ENCODE data around the gene FHIT. TPM values are rescaled to one million over a fixed set of nuclear protein-coding genes. Genes with fewer than 3 reads are reported as not detected.

FHIT gene
- total RNA-seq, 4 donors from 2014 or later, result 7.5 to 20.1 (median 13.5) TPM

DNA sequence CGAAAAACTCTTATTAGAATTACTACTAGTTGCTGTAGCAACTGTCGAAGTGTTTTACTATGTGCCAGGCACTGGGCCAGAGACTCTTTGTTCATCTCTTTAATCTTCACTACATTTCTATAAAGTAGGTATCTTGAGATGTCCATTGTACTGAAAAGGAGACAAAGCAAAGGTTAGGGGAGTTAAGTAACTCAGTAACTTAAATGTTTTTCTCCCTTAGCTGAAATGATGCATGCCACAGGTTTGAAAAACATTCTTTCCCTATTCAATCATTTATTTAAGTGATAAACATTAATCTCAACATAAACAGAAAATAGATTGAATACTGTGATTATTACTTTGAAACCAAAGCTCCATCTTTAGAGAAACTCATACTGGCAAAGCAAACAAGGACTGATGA, 776.2 kb downstream of the FHIT start:
- 53 to 56% methylated on average over 2 of the region's 2 CpGs for WGBS, 2 donors (ENCODE audit: low coverage in 1 of 2)

DNA sequence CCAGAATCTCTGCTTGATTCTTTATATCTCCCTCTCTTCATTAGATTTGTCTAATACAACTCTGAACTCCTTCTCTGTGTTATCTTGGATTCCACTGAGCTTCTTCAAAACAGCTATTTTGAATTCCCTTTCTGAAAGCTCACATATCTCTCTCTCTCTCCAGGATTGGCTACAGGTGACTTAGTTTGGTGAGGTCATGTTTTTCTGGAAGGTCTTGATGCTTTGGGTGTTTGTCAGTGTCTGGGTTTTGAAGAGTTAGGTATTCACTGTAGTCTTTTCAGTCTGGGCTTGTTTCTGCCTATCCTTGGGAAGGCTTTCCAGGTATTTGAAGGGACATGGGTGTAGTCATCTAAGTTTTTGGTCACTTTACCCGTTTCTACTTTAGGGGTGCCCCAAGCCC, 781.8 kb downstream of the FHIT start:
- no peaks in the 10 kb centered on the region for H3K4me1 ChIP-seq
- H3K27me3 ChIP-seq, result no peaks in the 10 kb centered on the region
- intact Hi-C loops (cut with DNase I; ENCODE audit: low total_unique reads), result no loop called here
- DNase-seq, result no peak
- no peak overlapping the region for H3K4me3 ChIP-seq
- H3K9me3 ChIP-seq, result peaks cover 0 to 9% of the 10 kb centered on the region in 2 donors
- no peaks in the 10 kb centered on the region for H3K36me3 ChIP-seq
- in situ Hi-C loops (cut with MboI; ENCODE audit: low pct_ligation_motif_present in 1 of 4, low pct_unique_long_range_greater_than_20kb in 1 of 4, low sequenced_read_pairs in 3 of 4), result no loop called here
- TF ChIP-seq POLR2A (IDR thresholded peaks at IDR 0.05), result no peak
- TF ChIP-seq POLR2AphosphoS5 (IDR thresholded peaks at IDR 0.05), result no peak
- TF ChIP-seq, protein P1, sequence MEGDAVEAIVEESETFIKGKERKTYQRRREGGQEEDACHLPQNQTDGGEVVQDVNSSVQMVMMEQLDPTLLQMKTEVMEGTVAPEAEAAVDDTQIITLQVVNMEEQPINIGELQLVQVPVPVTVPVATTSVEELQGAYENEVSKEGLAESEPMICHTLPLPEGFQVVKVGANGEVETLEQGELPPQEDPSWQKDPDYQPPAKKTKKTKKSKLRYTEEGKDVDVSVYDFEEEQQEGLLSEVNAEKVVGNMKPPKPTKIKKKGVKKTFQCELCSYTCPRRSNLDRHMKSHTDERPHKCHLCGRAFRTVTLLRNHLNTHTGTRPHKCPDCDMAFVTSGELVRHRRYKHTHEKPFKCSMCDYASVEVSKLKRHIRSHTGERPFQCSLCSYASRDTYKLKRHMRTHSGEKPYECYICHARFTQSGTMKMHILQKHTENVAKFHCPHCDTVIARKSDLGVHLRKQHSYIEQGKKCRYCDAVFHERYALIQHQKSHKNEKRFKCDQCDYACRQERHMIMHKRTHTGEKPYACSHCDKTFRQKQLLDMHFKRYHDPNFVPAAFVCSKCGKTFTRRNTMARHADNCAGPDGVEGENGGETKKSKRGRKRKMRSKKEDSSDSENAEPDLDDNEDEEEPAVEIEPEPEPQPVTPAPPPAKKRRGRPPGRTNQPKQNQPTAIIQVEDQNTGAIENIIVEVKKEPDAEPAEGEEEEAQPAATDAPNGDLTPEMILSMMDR (IDR thresholded peaks at IDR 0.05), result no peak
- no peak for TF ChIP-seq EP300 (IDR thresholded peaks at IDR 0.05; ENCODE audit: low read depth)
- WGBS, 2 donors (ENCODE audit: low coverage in 1 of 2), result 92 to 100% methylated on average over 1 of the region's 1 CpG
- no peak overlapping the region for H3K27ac ChIP-seq

More for the DNA sequence above, 776.2 kb downstream of the FHIT start:
- H3K4me1 ChIP-seq, result no peaks in the 10 kb centered on the region
- intact Hi-C loops (cut with DNase I; ENCODE audit: low total_unique reads), result no loop called here
- H3K27ac ChIP-seq, result no peak overlapping the region
- no peak overlapping the region for H3K4me3 ChIP-seq
- in situ Hi-C loops (cut with MboI; ENCODE audit: low pct_ligation_motif_present in 1 of 4, low pct_unique_long_range_greater_than_20kb in 1 of 4, low sequenced_read_pairs in 3 of 4), result no loop called here
- H3K9me3 ChIP-seq, result no peaks in the 10 kb centered on the region
- no peak for TF ChIP-seq EP300 (IDR thresholded peaks at IDR 0.05; ENCODE audit: low read depth)
- TF ChIP-seq, protein P1 (IDR thresholded peaks at IDR 0.05), result no peak
- TF ChIP-seq POLR2AphosphoS5 (IDR thresholded peaks at IDR 0.05), result no peak
- TF ChIP-seq POLR2A (IDR thresholded peaks at IDR 0.05), result no peak
- no peaks in the 10 kb centered on the region for H3K36me3 ChIP-seq
- no peak for DNase-seq
- H3K27me3 ChIP-seq, result no peaks in the 10 kb centered on the region

DNA sequence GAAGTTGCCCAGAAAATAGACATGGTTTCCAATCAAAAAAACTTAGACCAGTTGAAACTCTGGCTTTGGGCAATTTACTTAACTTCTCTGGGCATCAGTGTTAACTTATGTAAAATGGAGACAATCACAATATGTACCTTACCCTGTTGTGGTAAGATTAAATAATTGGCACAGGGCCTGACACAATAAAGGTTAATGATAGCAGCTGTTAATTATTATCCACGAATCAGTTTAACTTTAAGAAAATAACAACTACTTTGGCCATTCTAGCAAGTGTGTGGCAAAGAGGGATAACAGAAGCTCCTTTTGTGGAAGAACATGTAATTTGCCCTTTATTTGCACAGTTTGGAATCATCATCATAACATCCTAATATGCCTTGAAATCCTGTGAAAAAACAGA, 787.6 kb downstream of the FHIT start:
- Histone ChIP-seq H3K36me3 (no peaks in the 10 kb centered on the region), H3K4me3 (no peak overlapping the region), H3K9me3 (peaks cover 0 to 10% of the 10 kb centered on the region in 2 donors), H3K27me3 (no peaks in the 10 kb centered on the region), H3K4me1 (no peaks in the 10 kb centered on the region), H3K27ac (no peak overlapping the region)
- TF ChIP-seq POLR2A (IDR thresholded peaks at IDR 0.05) (no peak), EP300 (IDR thresholded peaks at IDR 0.05; ENCODE audit: low read depth) (no peak), POLR2AphosphoS5 (IDR thresholded peaks at IDR 0.05) (no peak)
- TF ChIP-seq, protein P1 (IDR thresholded peaks at IDR 0.05), result no peak
- intact Hi-C loops (cut with DNase I; ENCODE audit: low total_unique reads) (no loop called here), in situ Hi-C loops (cut with MboI; ENCODE audit: low pct_ligation_motif_present in 1 of 4, low pct_unique_long_range_greater_than_20kb in 1 of 4, low sequenced_read_pairs in 3 of 4) (no loop called here)
- WGBS, 2 donors (ENCODE audit: low coverage in 1 of 2), result 30 to 35% methylated on average over 1 of the region's 1 CpG
- no peak for DNase-seq

DNA sequence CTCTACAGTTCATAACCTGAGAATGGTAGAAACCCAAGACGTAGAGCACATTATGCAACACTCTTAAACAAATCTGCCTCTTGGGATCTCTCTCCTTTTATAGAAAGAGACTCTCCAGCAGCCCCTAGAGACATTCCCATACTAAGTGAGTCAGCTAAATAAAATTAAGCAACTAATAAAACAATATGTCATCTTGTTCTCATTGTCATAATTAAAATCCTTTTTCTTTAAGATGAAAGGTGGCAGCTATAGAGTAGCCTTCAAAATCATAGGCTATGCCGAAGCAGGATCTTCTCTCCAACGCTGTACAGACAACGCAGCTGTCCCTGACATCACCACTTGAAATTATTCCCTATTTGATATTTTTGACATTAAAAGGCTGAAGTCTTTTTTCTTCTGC, 790.0 kb downstream of the FHIT start:
- Histone ChIP-seq H3K27me3 (no peaks in the 10 kb centered on the region), H3K9me3 (peaks cover 0 to 10% of the 10 kb centered on the region in 2 donors), H3K4me3 (no peak overlapping the region), H3K27ac (no peak overlapping the region), H3K4me1 (no peaks in the 10 kb centered on the region), H3K36me3 (no peaks in the 10 kb centered on the region)
- intact Hi-C loops (cut with DNase I; ENCODE audit: low total_unique reads), result no loop called here
- in situ Hi-C loops (cut with MboI; ENCODE audit: low pct_ligation_motif_present in 1 of 4, low pct_unique_long_range_greater_than_20kb in 1 of 4, low sequenced_read_pairs in 3 of 4), result no loop called here
- DNase-seq, result no peak
- 75 to 78% methylated on average over 4 of the region's 4 CpGs for WGBS, 2 donors (ENCODE audit: low coverage in 1 of 2)
- TF ChIP-seq EP300 (IDR thresholded peaks at IDR 0.05; ENCODE audit: low read depth) (no peak), POLR2AphosphoS5 (IDR thresholded peaks at IDR 0.05) (no peak), POLR2A (IDR thresholded peaks at IDR 0.05) (no peak)
- TF ChIP-seq, protein P1 (IDR thresholded peaks at IDR 0.05), result no peak

Data from transverse colon (tissue), 4 donors.